GM21367 (cell line): Measurements from ENCODE around the gene ZFC3H1.
"Not testable (repeated sequence)": the region's sequence is repeated elsewhere in the genome, so short reads cannot be mapped to it uniquely, and the experiment has no call there.

Experiments used
- ATAC-seq: cut with Tn5 transposase; IDR thresholded peaks from one replicate; pipeline ENCODE4 v1.9.1; 2021; ENCODE audit not compliant: unreplicated experiment

The ZFC3H1 gene

GRCh38 chr12:71585218-71585617 is 78.4 kb downstream of the ZFC3H1 start:
- no peak for ATAC-seq

- no peak for ATAC-seq
Measured at GRCh38 chr12:71584356-71584755, 79.3 kb downstream of the ZFC3H1 start.

GRCh38 chr12:71582925-71583324 is 80.7 kb downstream of the ZFC3H1 start:
- ATAC-seq, result no peak

- no peak for ATAC-seq
Measured at GRCh38 chr12:71581206-71581605, 82.4 kb downstream of the ZFC3H1 start.

GRCh38 chr12:71578694-71579258 is 84.9 kb downstream of the ZFC3H1 start:
- no peak for ATAC-seq

GRCh38 chr12:71576496-71576895 is 87.2 kb downstream of the ZFC3H1 start:
- ATAC-seq, result no peak

GRCh38 chr12:71569885-71570284 is 93.8 kb downstream of the ZFC3H1 start:
- ATAC-seq, result not testable (repeated sequence)

GRCh38 chr12:71567537-71567936 is 96.1 kb downstream of the ZFC3H1 start:
- ATAC-seq, result no peak

GRCh38 chr12:71566655-71567054 is 97.0 kb downstream of the ZFC3H1 start:
- no peak for ATAC-seq

- no peak for ATAC-seq
Measured at GRCh38 chr12:71565535-71565934, 98.1 kb downstream of the ZFC3H1 start.

GRCh38 chr12:71562676-71563595 is 100.7 kb downstream of the ZFC3H1 start:
- ATAC-seq, result no peak
